Stimulated activated CD8-positive, alpha-beta memory T cell treated with anti-CD3 and anti-CD28 coated beads, Interleukin-4, amount 100 ng/mL, for 24 hours (primary cell): ENCODE results near the gene GNAT2.

Experiments used
- DNase-seq: peaks from one replicate; pipeline ENCODE4 v3.0.0-alpha.2; 2020; ENCODE audit warnings: low read depth

The GNAT2 gene

GRCh38 chr1:109627692-109628399 lies 8.4 kb upstream of the GNAT2 start:
- no peak for DNase-seq

- no peak for DNase-seq
These were observed 7.4 kb upstream of the GNAT2 start for GRCh38 chr1:109626682-109627408.

GRCh38 chr1:109625601-109626560 lies 6.5 kb upstream of the GNAT2 start:
- DNase-seq: no peak

GRCh38 chr1:109625176-109625575 lies 5.8 kb upstream of the GNAT2 start:
- DNase-seq: no peak

- DNase-seq: no peak
These were observed 5.0 kb upstream of the GNAT2 start for GRCh38 chr1:109624201-109625010.

GRCh38 chr1:109623601-109624161 lies 4.3 kb upstream of the GNAT2 start:
- no peak for DNase-seq

- no peak for DNase-seq
These were observed 3.5 kb upstream of the GNAT2 start for GRCh38 chr1:109622895-109623294.

GRCh38 chr1:109622137-109622892 lies 2.9 kb upstream of the GNAT2 start:
- no peak for DNase-seq

- no peak for DNase-seq
These were observed 2.1 kb upstream of the GNAT2 start for GRCh38 chr1:109621379-109622136.

- peak; percentile 96 for DNase-seq
These were observed 1.4 kb upstream of the GNAT2 start for GRCh38 chr1:109620841-109621286.

- no peak for DNase-seq
These were observed 980 bp upstream of the GNAT2 start for GRCh38 chr1:109620401-109620791.

- no peak for DNase-seq
These were observed 498 bp downstream of the GNAT2 start for GRCh38 chr1:109618661-109619575.

- no peak for DNase-seq
These were observed 2.1 kb downstream of the GNAT2 start for GRCh38 chr1:109617291-109617801.

- no peak for DNase-seq
These were observed 3.0 kb downstream of the GNAT2 start for GRCh38 chr1:109616391-109616790.

- no peak for DNase-seq
These were observed 3.5 kb downstream of the GNAT2 start for GRCh38 chr1:109615879-109616278.

- DNase-seq: no peak
These were observed 5.9 kb downstream of the GNAT2 start for GRCh38 chr1:109613361-109614147.

- DNase-seq: no peak
These were observed 8.0 kb downstream of the GNAT2 start for GRCh38 chr1:109611308-109611990.
